ENCODE data around the gene GBP5.
"Not testable (repeated sequence)": the region's sequence is repeated elsewhere in the genome, so short reads cannot be mapped to it uniquely, and the experiment has no call there.

GBP5 gene

GRCh38 chr1:89272269-89273041 lies at the start of gene GBP5:
TSS of gene GBP5 (minus strand) at chr1:89272860. CDS start at chr1:89269555, 3,305 bp downstream.
- H3K4me3 ChIP-seq (ENCODE audit: low read depth, low read length) = not testable (repeated sequence)

GRCh38 chr1:89322402-89322801 lies 49.7 kb upstream of the GBP5 start:
- H3K4me3 ChIP-seq (ENCODE audit: low read depth, low read length) = no peak overlapping the region

- H3K4me3 ChIP-seq (ENCODE audit: low read depth, low read length) = no peak overlapping the region
Measured at GRCh38 chr1:89312572-89312971, 39.9 kb upstream of the GBP5 start.

- no peak overlapping the region for H3K4me3 ChIP-seq (ENCODE audit: low read depth, low read length)
Measured at GRCh38 chr1:89311757-89312156, 39.1 kb upstream of the GBP5 start.

GRCh38 chr1:89310976-89311375 lies 38.3 kb upstream of the GBP5 start:
- no peak overlapping the region for H3K4me3 ChIP-seq (ENCODE audit: low read depth, low read length)

- no peak overlapping the region for H3K4me3 ChIP-seq (ENCODE audit: low read depth, low read length)
Measured at GRCh38 chr1:89310505-89310904, 37.8 kb upstream of the GBP5 start.

GRCh38 chr1:89309828-89310227 lies 37.2 kb upstream of the GBP5 start:
- H3K4me3 ChIP-seq (ENCODE audit: low read depth, low read length) = no peak overlapping the region

- H3K4me3 ChIP-seq (ENCODE audit: low read depth, low read length) = no peak overlapping the region
Measured at GRCh38 chr1:89306273-89306672, 33.6 kb upstream of the GBP5 start.

GRCh38 chr1:89305493-89305892 lies 32.8 kb upstream of the GBP5 start:
- no peak overlapping the region for H3K4me3 ChIP-seq (ENCODE audit: low read depth, low read length)

- H3K4me3 ChIP-seq (ENCODE audit: low read depth, low read length) = no peak overlapping the region
Measured at GRCh38 chr1:89304572-89305230, 32.0 kb upstream of the GBP5 start.

GRCh38 chr1:89302697-89303332 lies 30.2 kb upstream of the GBP5 start:
- H3K4me3 ChIP-seq (ENCODE audit: low read depth, low read length) = no peak overlapping the region

GRCh38 chr1:89299739-89300463 lies 27.2 kb upstream of the GBP5 start:
- H3K4me3 ChIP-seq (ENCODE audit: low read depth, low read length) = not testable (repeated sequence)

GRCh38 chr1:89298461-89298860 lies 25.8 kb upstream of the GBP5 start:
- H3K4me3 ChIP-seq (ENCODE audit: low read depth, low read length) = no peak overlapping the region

GRCh38 chr1:89295187-89295586 lies 22.5 kb upstream of the GBP5 start:
- no peak overlapping the region for H3K4me3 ChIP-seq (ENCODE audit: low read depth, low read length)

- H3K4me3 ChIP-seq (ENCODE audit: low read depth, low read length) = no peak overlapping the region
Measured at GRCh38 chr1:89291276-89291675, 18.6 kb upstream of the GBP5 start.

GRCh38 chr1:89288051-89288340 lies 15.3 kb upstream of the GBP5 start:
- no peak overlapping the region for H3K4me3 ChIP-seq (ENCODE audit: low read depth, low read length)

GRCh38 chr1:89287181-89288050 lies 14.8 kb upstream of the GBP5 start:
- H3K4me3 ChIP-seq (ENCODE audit: low read depth, low read length) = no peak overlapping the region

GRCh38 chr1:89286549-89287180 lies 14.0 kb upstream of the GBP5 start:
- H3K4me3 ChIP-seq (ENCODE audit: low read depth, low read length) = no peak overlapping the region

- H3K4me3 ChIP-seq (ENCODE audit: low read depth, low read length) = no peak overlapping the region
Measured at GRCh38 chr1:89285745-89286380, 13.2 kb upstream of the GBP5 start.
